ENCODE data around the gene PSPH.
"Not testable (repeated sequence)": the region's sequence is repeated elsewhere in the genome, so short reads cannot be mapped to it uniquely, and the experiment has no call there.

The PSPH gene

DNA sequence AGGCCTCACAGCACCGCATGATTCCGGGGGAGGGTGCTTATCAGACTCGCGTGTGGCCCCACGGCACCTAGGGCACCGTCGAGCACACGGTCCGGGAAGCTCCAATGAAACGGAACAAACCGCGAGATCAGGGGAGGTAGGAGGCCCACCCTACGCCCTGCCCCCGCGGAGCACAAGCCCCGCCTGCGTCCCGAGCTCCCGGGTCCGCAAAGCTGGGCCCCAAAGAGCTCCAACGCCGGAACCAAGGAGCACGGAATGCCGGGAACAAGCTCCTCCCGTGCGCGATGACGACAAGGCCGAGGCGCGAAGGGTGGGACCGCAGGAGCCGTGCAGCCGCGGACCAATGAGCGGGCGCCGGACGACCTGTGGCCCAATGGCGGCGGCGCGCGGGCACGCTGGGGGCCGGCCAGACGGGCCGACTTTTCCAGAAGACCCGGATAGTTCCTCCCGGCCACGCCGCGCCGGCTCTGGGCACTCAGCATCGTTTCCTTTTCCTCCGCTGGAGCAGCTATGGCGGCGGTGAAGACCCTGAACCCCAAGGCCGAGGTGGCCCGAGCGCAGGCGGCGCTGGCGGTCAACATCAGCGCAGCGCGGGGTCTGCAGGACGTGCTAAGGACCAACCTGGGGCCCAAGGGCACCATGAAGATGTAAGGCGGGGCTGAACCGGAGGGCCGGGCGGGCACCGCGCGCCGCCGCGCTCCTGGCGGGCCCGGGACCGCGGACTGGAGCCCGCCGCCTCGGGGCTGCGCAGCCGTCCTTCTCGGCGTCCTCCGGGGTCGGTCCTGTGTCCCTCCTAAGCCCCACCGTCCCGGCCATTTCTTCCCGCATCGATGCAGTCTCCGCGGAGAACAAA lies at the start of gene PSPH, which contains the start of gene CCT6A:
Gene PSPH, minus strand, starts transcription at position 106 of the 853 bp plus-strand sequence. CDS start 30,232 bp downstream, outside the sequence.
Gene CCT6A, plus strand, starts transcription at position 427 of the 853 bp plus-strand sequence. Its CDS starts 84 bp downstream, at position 511.
- DNase-seq (ENCODE audit: low read depth) = peak; percentile 80

DNA sequence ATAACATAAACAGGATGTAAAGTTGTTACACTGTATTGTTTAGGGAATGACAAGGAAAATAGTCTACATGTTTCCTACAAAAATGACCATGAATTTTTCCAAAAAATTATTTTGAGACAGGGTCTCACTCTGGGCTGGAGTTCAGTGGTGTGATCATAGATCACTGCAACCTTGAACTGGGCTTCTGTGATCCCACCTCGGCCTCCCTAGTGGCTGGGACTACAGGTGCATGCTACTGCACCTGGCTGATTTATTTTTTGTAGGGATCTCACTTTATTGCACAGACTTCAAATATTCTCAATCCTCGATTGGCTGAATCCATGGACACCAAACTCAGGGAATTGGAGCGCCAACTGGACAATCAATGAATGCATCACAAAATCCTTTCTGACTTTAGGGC lies 48.4 kb upstream of the PSPH start:
- DNase-seq (ENCODE audit: low read depth) = no peak

DNA sequence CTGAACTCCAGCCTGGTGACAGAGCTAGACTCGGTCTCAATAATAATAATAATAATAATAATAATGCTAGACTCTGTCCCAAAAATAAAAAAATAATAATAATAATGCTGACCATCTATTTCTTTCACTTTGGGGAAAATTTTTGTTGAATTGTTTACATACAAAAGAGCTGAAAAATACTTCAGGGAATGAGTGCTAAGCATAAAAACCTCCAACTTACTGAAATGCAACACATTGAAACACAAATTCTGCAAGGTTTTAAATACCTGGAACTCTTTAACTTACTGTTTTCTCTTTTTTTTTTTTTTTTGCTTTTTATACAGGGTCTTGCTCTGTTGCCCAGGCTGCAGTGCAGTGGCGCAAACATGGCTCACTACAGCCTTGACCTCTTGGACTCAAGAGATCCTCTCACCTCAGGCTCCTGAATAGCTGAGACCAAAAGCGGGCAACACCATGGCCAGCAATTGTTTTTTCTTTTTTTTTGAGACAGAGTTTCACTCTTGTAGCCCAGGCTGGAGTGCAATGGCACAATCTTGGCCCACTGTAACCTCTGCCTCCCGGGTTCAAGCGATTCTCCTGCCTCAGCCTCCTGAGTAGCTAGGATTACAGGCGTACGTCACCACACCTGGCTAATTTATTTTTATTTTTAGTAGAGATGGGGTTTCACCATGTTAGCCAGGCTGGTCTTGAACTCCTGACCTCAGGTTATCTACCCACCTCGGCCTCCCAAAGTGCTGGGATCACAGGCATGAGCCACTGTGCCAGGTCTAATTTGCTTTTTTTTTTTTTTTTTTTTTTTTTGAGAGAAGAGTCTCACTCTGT lies 47.2 kb upstream of the PSPH start:
- DNase-seq (ENCODE audit: low read depth) = not testable (repeated sequence)

DNA sequence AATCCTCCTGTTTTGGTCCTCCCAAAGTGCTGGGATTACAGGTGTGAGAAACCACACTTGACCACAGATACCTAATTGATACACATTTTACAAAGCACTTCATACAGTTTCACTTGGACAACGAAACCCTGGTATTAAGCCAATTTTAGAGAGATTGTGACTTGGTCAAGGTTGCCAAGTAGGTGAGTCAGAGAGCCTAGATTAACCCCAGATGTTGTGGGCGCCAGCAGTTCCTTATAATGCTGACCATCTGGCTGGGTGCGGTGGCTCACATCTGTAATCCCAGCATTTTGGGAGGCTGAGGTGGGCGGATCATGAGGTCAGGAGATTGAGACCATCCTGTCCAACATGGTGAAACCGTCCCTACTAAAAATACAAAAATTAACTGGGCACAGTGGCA lies 46.5 kb upstream of the PSPH start:
- no peak for DNase-seq (ENCODE audit: low read depth)

DNA sequence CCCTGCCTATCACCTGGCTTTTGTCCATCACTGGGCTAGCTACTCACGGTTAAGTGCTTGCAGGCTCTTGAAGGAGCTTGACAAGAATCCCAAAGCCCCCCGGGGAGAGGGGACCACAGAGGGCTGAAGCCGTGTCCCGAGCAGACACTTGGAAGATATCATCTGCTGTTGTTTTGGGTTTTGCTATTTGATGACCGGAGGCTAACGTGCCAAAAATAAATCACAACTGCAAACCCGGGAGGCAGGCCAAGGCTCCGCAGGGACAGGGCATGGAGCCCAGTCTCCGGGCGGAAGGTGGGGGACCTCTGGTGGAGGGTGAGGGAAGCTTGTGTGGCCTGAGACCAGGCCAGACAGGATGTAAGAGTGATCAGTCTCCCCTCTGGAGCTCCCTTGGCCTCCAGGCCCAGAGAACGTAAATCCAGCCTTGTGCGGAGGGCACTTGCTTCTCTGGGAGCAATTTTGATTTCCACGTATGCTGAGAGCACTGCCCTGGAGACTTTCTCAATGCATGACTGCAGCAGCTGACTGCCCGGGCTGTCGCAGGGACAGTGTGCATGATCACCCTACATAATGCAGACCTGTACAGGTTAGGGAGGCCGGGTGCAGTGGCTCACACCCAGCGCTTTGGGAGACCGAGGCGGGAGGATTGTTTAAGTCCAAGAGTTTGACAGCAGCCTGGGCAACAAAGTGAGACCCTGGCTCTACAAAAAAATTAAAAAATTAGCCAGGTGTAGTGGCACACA lies 41.7 kb upstream of the PSPH start, which contains the start of gene PHKG1:
Gene PHKG1, minus strand, starts transcription at position 164 of the 743 bp plus-strand sequence. CDS start 4,011 bp downstream, outside the sequence.
- no peak for DNase-seq (ENCODE audit: low read depth)

DNA sequence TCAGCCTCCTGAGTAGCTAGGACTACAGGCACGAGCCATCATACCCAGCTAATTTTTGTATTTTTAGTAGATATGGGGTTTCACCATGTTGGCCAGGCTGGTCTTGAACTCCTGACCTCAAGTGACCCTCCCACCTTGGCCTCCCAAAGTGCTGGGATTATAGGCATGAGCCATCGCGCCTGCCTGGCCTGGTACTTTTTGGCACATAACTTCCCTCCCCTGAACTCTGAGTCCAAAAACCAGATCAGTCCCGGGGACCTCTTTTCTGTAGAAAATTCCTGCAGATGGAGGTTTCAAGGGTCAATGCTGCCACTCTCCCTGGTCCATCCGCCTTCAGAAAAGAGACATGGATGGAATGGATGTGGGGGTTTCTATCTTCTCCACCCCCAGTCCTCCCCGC lies 41.1 kb upstream of the PSPH start:
- DNase-seq (ENCODE audit: low read depth) = not testable (repeated sequence)

DNA sequence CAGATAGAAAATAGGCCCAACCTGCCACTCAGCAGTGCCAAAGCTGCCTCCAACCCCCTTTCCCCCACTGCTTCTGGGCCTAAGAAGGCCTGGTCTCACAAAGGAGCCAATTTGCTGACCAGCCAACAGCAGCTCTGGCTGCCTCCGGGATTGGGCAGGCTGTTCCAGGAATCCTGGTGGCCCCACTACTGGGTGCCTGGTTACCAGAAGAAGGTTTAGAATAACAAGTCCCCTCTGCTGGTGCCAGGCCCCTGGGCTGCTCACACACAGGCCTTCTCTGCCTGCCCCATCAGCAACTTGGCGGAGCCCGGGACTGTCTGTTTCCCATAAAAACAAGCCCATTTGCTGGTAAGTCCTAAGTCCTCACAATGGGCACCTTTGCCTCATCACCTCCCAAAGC lies 40.3 kb upstream of the PSPH start:
- no peak for DNase-seq (ENCODE audit: low read depth)

DNA sequence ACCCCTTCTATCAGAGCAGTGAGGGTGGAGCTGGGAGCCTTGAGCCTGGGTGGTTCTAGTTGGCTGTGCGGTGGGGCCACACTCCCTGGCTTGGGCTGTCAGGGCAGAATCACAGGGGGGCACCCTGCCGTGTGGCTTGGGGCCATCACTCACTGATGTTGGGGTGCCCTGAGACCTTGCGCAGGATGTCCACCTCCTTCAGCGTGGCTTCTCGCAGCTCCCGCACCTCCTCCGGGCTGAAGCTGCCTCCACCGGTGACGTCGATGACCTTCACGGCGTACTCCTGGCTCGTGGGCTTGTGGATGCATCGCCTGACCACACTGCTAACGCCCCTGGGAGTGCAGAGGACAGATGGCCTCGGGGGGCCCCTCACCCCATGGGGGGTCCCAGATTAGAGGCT lies 36.2 kb upstream of the PSPH start:
- no peak for DNase-seq (ENCODE audit: low read depth)

DNA sequence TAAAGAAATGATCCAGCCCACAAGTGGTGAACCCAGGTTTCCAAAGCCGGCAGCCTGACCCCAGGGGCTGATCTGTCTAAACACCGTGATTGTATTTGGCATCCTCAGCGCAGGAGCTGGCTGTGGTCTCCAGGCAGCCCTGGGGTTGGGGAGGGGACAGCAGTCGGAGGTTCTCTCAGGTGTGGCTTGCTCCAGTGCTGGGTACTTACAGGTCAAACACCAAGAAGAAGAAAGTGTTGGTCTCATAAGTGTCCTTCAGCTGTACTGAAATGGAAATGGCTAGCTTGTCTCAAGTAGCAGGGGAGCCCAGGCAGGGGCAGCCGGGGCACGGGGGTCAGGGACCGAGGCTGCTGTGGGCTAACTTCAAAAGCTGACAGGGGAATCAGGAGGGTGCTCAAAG lies 35.5 kb upstream of the PSPH start:
- no peak for DNase-seq (ENCODE audit: low read depth)

DNA sequence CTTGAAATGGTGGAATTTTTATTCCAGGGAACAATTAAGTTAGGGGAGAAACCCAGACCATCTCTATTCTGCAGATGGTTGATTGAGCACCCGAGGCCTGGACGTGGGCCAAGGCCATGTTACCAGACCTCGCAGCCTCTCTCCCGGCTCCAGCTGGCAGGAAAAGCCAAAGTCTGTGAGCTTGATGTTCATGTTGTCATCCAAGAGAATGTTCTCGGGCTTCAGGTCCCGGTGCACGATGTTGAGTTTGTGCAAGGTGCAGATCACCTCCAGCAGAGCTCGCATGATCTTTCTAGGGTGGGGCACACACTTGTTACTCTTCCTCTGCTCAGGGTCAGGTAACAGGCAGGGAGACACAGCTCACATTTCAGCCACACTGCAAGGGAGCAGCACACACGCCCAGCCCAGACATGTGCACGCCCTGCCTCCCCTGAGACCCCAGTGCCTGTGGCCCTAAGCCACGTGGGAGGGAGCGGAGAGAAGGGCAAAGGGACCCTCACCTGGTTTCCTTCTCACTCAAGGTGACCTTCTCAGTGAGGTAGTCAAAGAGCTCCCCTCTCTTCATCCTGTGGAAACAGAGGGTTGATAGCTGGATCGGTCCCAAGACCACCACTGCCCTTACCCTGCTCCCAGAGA lies 32.0 kb upstream of the PSPH start:
- DNase-seq (ENCODE audit: low read depth) = no peak

DNA sequence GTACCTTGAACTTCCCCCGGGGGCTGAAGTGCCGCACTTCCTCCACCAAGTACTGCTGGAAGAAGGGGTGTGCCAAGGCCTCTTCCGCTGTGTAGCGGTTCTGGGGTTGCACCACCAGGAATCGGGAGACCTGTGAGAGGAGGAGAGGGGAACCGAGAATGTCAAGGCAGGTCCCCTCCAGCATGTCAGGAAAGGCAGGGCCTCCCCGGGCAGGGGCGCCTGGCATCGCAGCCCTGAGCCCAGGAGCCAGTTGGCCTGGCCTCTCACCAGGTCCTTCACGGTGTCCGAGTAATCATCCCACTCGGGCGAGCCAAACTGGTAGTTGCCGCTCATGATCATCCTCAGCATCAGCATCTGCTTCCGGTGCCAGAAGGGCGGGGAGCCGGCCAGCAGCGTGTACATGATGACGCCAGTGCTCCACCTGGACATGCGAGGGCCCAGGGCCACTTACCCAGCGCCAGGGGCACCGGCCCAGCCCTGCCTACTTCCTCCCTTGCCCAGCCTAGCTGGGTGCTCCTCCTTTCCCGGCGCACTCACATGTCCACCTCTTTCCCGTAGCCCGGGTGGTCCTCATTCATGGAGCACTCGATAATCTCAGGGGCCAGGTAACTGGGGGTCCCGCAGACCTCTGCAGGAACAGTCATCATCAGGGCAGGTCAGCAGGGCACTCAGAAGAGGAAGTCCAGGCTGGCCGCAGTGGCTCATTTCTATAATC lies 30.5 kb upstream of the PSPH start:
- DNase-seq (ENCODE audit: low read depth) = no peak

DNA sequence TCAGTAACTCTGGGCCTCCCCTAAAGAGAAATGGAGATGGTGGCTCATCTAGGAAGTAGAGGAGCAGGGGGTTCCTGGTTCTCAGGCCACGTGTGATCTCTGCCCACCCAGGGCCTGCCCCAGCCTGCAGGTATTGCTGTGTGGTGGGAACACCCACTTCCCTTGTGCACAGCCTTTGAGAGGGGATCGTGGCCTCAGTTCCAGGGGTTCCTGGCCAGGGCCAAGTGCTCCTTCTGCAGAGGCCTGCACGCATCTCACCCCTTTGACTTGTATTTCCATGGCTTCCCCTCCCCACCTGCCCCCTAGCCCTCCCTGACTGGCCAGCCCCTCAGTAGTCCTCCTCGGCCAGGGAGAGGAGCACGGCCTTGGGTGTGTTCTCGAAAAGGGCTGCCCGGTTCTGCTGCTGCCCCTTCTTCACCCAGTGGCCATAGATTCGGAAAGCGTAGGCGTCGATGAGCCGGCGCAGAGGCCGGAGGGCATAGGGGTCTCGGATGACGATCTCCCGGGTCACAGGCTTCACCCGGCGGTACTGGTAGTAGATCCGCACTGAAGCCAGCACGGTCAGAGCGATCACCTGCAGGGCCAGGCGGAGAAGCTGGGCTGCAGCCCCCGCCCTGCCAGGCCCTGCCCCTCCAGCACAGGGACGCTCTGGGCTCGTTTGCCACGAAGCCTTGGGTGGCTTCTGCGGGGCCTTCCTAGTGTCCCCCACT lies 29.6 kb upstream of the PSPH start:
- not testable (repeated sequence) for DNase-seq (ENCODE audit: low read depth)

DNA sequence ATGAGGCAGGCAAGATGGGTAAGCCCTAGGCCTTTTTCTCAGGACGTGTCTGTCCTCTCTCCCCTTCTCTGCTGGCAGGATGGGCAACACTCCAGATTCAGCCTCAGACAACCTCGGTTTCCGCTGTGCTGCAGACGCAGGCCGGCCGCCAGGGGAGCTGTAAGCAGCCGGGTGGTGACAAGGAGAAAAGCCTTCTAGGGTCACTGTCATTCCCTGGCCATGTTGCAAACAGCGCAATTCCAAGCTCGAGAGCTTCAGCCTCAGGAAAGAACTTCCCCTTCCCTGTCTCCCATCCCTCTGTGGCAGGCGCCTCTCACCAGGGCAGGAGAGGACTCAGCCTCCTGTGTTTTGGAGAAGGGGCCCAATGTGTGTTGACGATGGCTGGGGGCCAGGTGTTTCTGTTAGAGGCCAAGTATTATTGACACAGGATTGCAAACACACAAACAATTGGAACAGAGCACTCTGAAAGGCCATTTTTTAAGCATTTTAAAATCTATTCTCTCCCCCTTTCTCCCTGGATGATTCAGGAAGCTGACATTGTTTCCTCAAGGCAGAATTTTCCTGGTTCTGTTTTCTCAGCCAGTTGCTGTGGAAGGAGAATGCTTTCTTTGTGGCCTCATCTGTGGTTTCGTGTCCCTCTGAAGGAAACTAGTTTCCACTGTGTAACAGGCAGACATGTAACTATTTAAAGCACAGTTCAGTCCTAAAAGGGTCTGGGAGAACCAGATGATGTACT lies 28.4 kb upstream of the PSPH start:
- no peak for DNase-seq (ENCODE audit: low read depth)

DNA sequence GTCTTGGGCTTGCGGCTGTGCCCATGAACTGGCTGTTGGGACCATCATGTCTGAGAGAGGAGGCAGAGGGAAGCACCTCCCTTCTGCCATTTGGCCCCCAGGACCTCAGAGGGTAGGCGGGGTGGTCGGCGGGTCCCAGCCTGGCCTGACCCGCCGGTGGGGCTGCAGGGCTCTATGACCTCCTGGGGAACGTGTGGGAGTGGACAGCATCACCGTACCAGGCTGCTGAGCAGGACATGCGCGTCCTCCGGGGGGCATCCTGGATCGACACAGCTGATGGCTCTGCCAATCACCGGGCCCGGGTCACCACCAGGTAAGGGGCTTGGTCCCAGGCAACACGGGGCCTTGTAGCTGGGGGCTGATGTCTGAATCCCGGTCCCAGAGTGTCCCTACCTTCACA lies 27.0 kb upstream of the PSPH start:
- no peak for DNase-seq (ENCODE audit: low read depth)

DNA sequence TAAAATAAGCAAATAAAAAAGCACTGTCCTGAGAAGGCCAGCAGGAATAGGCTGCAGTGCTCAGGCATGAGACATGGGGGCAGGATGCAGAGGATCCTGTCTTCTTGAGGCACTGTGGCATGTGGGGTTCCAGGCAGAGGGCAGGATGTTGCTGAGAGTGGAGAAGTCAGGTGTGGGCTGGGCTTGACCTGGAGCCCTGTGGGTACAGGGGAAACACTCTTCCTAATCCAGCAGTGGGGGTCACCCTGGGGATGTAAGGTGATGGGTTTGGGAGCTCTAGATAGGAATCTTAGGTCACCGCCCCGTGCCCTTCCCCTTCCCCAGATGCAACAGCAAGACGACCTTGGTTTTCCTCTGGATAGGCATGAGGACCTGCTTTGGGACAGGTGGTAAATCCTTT lies 26.4 kb upstream of the PSPH start:
- no peak for DNase-seq (ENCODE audit: low read depth)

DNA sequence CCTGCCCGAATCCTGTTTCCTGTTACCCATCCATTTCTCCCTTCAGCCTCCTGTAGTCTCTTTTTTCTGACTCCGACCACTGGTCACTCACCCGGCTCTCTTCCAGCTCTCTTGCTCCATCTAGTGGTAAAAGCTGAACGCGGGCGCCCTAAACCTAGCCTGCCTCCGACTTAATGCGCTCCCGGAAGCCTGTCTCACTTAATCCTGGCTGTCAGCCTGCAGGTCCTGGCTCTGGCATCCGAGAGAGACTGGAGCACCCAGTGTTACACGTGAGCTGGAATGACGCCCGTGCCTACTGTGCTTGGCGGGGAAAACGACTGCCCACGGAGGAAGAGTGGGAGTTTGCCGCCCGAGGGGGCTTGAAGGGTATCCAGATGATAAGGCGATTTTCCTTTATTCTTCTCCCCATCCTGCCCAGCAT lies 23.1 kb upstream of the PSPH start:
- DNase-seq (ENCODE audit: low read depth) = peak; percentile 43

DNA sequence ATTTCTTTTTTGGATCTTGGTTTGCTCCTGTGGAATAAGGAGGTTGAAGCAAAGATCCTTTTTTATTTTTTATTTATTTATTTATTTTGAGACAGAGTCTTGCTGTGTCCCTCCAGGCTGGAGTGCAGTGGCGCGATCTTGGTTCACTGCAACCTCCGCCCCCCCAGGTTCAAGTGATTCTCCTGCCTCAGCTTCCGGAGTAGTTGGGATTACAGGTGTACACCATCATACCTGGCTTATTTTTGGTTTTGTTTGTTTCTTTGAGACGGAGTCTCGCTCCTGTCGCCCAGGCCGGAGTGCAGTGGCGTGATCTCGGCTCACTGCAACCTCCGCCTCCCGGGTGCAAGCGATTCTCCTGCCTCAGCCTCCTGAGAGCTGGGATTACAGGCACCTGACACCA lies 15.1 kb upstream of the PSPH start:
- not testable (repeated sequence) for DNase-seq (ENCODE audit: low read depth)

DNA sequence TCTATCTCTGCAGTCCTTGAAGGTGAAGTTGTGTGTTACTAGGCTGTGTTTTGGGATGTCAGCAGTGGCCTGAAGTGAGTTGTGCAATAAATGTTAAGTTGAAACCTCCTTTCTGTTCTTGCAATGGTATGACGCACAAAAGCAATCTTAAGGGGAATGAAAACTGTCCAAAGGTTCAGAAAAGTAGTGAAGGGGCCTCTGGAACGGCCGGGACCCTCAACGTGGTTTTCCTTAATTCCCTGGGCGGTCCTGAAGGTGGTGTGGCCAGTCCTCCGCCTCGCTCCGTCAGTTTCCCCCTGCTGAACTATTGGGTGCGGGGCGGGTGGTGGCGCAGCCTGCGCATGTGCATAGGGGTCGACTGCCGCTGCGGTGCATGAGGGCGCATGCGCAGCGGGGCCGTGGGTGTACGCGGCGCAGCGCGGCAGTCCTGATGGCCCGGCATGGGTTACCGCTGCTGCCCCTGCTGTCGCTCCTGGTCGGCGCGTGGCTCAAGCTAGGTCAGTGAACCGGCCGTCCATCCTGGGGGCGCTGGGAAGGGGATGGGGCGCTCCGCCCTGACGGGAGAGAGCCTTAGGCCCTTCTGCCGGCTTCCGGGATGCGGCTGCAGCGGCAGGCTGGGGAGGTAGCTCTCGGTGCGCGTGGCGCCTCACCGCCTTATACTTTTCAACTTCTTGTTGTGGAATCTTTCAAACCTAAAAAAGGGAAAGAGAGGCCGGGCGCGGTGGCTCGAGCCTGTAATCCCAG lies 12.8 kb upstream of the PSPH start, which contains the start of gene SUMF2:
Gene SUMF2, plus strand, starts transcription at position 405 of the 744 bp plus-strand sequence. Its CDS starts 26 bp downstream, at position 431.
- DNase-seq (ENCODE audit: low read depth) = peak; percentile 85

DNA sequence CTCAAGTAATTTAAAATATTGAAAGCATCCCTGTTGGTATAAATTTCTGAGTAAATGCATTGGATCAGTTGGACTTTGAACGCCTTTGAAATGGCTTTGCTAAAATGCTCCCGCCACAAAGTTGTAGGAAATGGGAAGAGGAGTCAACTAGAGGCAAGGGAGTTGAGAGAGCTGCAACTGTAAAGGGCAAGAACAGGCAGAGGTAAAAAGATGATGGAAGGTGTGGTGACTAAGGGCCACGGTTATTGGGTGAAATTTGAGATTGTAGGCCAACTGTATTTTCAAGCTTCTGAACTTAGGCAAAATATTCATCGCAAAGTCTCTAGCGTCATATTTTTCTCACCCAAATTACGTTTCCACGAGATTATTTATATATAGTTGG lies 12.2 kb upstream of the PSPH start:
- no peak for DNase-seq (ENCODE audit: low read depth)
